Measurements from ENCODE around the gene MTUS2. TPM values are rescaled to one million over a fixed set of nuclear protein-coding genes. Genes with fewer than 3 reads are reported as not detected.

The MTUS2 gene
- total and polyA plus RNA-seq, 10 of the 15 experiments (the other 5 are each of a cell fraction or from before 2014, with no cell fraction given) = under 0.01 to 0.05 (median 0.02) TPM; not detected in 6

DNA sequence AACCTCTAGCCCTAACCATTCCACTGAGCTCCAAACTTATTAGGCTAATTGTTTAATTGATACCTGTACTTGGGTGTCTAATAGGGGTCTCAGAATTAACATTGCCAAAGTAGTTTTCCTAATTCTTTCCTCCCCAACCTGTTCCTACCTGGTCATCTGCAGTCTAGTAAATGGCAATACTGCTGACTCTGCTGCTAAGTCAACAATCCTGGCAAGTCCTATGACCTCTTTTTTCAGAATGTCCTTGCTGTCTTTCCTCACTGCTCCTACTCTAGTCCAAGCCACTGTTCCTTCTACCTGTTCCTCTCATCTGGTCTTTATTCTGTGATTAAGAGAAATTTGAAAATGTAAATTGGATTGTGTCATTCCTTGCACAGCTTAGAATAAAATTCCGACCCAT, 143.9 kb downstream of the MTUS2 start:
- no peak overlapping the region for H2AFZ ChIP-seq (ENCODE audit: control insufficient read depth, low read depth, low read length)
- H3K4me3 ChIP-seq = no peak overlapping the region
- H3K9ac ChIP-seq (ENCODE audit: control insufficient read depth, insufficient read depth, low read length) = no peak overlapping the region
- H3K27me3 ChIP-seq (replicated peaks in 1 of 2; ENCODE audit: control insufficient read depth in 2 of 2, insufficient read depth in 2 of 2, low read length in 1 of 2) = no peaks in the 10 kb centered on the region; a peak in 1 of 4 replicates
- BruUV-seq (replicated peaks) = no TSS peak
- H3K36me3 ChIP-seq (ENCODE audit: control insufficient read depth in 2 of 2, insufficient read depth in 2 of 2, low read length in 1 of 2) = no peaks in the 10 kb centered on the region
- H4K20me1 ChIP-seq (ENCODE audit: control insufficient read depth, insufficient read depth) = no peaks in the 10 kb centered on the region
- ChIA-PET SMC1A (ENCODE audit: uncharacterized antibody, unreplicated experiment) (no interaction called here), CTCF (no interaction called here), POLR2A (no interaction called here), RAD21 (ENCODE audit: unreplicated experiment) (no interaction called here)
- FAIRE-seq (no peak), ATAC-seq (no peak), DNase-seq (ENCODE audit: low read depth, low spot score) (no peak)
- H3K79me2 ChIP-seq (ENCODE audit: control insufficient read depth, insufficient read depth, low read length) = no peaks in the 10 kb centered on the region
- H3K4me2 ChIP-seq (ENCODE audit: control insufficient read depth, insufficient read depth) = no peak overlapping the region
- in situ Hi-C loops (cut with MboI) = no loop called here
- H3K9me3 ChIP-seq (replicated peaks; ENCODE audit: control insufficient read depth, insufficient read depth, low read length) = no peaks in the 10 kb centered on the region
- WGBS (ENCODE audit: insufficient coverage, insufficient replicate concordance, low lambda C conversion rate, missing lambda C conversion rate) = 0% methylated on average over 1 of the region's 1 CpG
- intact Hi-C loops (cut with micrococcal nuclease; ENCODE audit: unreplicated experiment) = loop anchor here (10.0 kb wide), 1 partner anchor 401 kb away; no protein-coding TSS in a partner anchor
- H3K27ac ChIP-seq (ENCODE audit: control insufficient read depth, insufficient read depth) = no peak overlapping the region
- no peaks in the 10 kb centered on the region for H3K4me1 ChIP-seq (ENCODE audit: control insufficient read depth, insufficient read depth, low read length)
- no peak for TF ChIP-seq NR2C2 (IDR thresholded peaks at IDR 0.05; ENCODE audit: borderline replicate concordance, control insufficient read depth, insufficient read length, low read depth)
- TF ChIP-seq ZNF217 (IDR thresholded peaks at IDR 0.05) = no peak
- no peak for TF ChIP-seq CREM (IDR thresholded peaks at IDR 0.05; ENCODE audit: low read depth)
- TF ChIP-seq BHLHE40 (IDR thresholded peaks at IDR 0.05; ENCODE audit: borderline replicate concordance in 1 of 2, low read depth in 2 of 2, low read length in 1 of 2) = no peak
- TF ChIP-seq, protein P1, sequence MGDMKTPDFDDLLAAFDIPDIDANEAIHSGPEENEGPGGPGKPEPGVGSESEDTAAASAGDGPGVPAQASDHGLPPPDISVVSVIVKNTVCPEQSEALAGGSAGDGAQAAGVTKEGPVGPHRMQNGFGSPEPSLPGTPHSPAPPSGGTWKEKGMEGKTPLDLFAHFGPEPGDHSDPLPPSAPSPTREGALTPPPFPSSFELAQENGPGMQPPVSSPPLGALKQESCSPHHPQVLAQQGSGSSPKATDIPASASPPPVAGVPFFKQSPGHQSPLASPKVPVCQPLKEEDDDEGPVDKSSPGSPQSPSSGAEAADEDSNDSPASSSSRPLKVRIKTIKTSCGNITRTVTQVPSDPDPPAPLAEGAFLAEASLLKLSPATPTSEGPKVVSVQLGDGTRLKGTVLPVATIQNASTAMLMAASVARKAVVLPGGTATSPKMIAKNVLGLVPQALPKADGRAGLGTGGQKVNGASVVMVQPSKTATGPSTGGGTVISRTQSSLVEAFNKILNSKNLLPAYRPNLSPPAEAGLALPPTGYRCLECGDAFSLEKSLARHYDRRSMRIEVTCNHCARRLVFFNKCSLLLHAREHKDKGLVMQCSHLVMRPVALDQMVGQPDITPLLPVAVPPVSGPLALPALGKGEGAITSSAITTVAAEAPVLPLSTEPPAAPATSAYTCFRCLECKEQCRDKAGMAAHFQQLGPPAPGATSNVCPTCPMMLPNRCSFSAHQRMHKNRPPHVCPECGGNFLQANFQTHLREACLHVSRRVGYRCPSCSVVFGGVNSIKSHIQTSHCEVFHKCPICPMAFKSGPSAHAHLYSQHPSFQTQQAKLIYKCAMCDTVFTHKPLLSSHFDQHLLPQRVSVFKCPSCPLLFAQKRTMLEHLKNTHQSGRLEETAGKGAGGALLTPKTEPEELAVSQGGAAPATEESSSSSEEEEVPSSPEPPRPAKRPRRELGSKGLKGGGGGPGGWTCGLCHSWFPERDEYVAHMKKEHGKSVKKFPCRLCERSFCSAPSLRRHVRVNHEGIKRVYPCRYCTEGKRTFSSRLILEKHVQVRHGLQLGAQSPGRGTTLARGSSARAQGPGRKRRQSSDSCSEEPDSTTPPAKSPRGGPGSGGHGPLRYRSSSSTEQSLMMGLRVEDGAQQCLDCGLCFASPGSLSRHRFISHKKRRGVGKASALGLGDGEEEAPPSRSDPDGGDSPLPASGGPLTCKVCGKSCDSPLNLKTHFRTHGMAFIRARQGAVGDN (IDR thresholded peaks at IDR 0.05) = no peak
- TF ChIP-seq POLR2AphosphoS2 (IDR thresholded peaks at IDR 0.05; ENCODE audit: low read depth, low read length) = no peak
- TF ChIP-seq RELB (IDR thresholded peaks at IDR 0.05; ENCODE audit: low read depth) = no peak
- TF ChIP-seq NRF1 (conservative IDR thresholded peaks at IDR 0.05; ENCODE audit: low read depth, low read length) = no peak
- TF ChIP-seq, protein P2, sequence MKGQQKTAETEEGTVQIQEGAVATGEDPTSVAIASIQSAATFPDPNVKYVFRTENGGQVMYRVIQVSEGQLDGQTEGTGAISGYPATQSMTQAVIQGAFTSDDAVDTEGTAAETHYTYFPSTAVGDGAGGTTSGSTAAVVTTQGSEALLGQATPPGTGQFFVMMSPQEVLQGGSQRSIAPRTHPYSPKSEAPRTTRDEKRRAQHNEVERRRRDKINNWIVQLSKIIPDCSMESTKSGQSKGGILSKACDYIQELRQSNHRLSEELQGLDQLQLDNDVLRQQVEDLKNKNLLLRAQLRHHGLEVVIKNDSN (IDR thresholded peaks at IDR 0.05; ENCODE audit: borderline replicate concordance, extremely low read length, insufficient read depth, low read depth, low read length) = no peak
- TF ChIP-seq REST (IDR thresholded peaks at IDR 0.05; ENCODE audit: low read depth, low read length) = no peak
- no peak for TF ChIP-seq BACH1 (IDR thresholded peaks at IDR 0.05; ENCODE audit: borderline replicate concordance)
